Gastrocnemius medialis (tissue), 4 donors: ENCODE results near the gene ZNF541. TPM values are rescaled to one million over a fixed set of nuclear protein-coding genes. Genes with fewer than 3 reads are reported as not detected.

Source experiments
- ATAC-seq, 2 donors: fragments of 150-250 bp; one replicate each; pipeline ENCODE4 v1.9.1; 2016
- DNase-seq, 2 donors: peaks; one replicate each; pipeline ENCODE4 v3.0.0-alpha.2; 2019
- H3K27ac ChIP-seq, 4 donors: fragments of 200-600 bp; sonication (generic); 1 replicate in 1 of 4; 2 replicates in 3 of 4; pipeline ENCODE4 v1.5.1; 2016 to 2018; ENCODE audit warnings: mild to moderate bottlenecking in 2 of 4, moderate library complexity in 1 of 4
- H3K27me3 ChIP-seq, 3 donors: fragments of 200-600 bp; sonication (generic) in 2 of 3; 1 replicate in 1 of 3; 2 replicates in 2 of 3; pipeline versions ENCODE4 v1.5.1 to v1.6.0; 2016 to 2019; ENCODE audit warnings: mild to moderate bottlenecking in 1 of 3, moderate library complexity in 1 of 3
- H3K36me3 ChIP-seq, 2 donors: fragments of 200-600 bp; sonication (generic) in 1 of 2; one replicate each; pipeline ENCODE4 v1.5.1; 2017 to 2018
- H3K4me1 ChIP-seq, 2 donors: fragments of 200-600 bp; sonication (generic) in 1 of 2; one replicate each; pipeline ENCODE4 v1.5.1; 2016 to 2017; ENCODE audit warnings: mild to moderate bottlenecking in 2 of 2
- H3K4me3 ChIP-seq, 4 donors: fragments of 200-600 bp; sonication (generic) in 3 of 4; 1 replicate in 1 of 4; 2 replicates in 3 of 4; pipeline ENCODE4 v1.5.1; 2016 to 2019; ENCODE audit warnings: mild to moderate bottlenecking in 2 of 4
- H3K9me3 ChIP-seq, 3 donors: fragments of 200-600 bp; sonication (generic) in 2 of 3; 1 replicate in 1 of 3; 2 replicates in 2 of 3; pipeline ENCODE4 v1.5.1; 2016 to 2019
- CTCF ChIP-seq, 5 experiments: fragments of 450-650 bp in 3 of 5; fragments of 200-600 bp in 2 of 5; sonication (generic) in 2 of 5; IDR thresholded peaks in 4 of 5; conservative IDR thresholded peaks in 1 of 5; 1 replicate in 4 of 5; 2 replicates in 1 of 5; pipeline ENCODE4 v1.5.1; 2016 to 2019; ENCODE audit warnings: antibody characterized with exemption in 5 of 5, mild to moderate bottlenecking in 3 of 5, moderate library complexity in 3 of 5
- POLR2A ChIP-seq, 2 donors: fragments of 450-650 bp; IDR thresholded peaks; one replicate each; pipeline ENCODE4 v1.6.1; 2017; ENCODE audit warnings: antibody characterized with exemption in 2 of 2, mild to moderate bottlenecking in 2 of 2, moderate library complexity in 2 of 2
- in situ Hi-C, 4 donors: fragments of 200-750 bp; cut with MboI; loops; one replicate each; pipeline versions ENCODE4 v1.15.0 to v1.8.0; 2017; ENCODE audit warnings: low sequenced_read_pairs in 4 of 4
- intact Hi-C: fragments of 100-400 bp; cut with DNase I; formaldehyde crosslinking; loops from one replicate; pipeline ENCODE4 v1.15.1; 2023; ENCODE audit warnings: low total_unique reads
- total RNA-seq, 4 donors: library from RNA; depleted of rRNA; stranded (reverse); fragments of >200 nt; gene quantifications; one replicate each; pipeline versions ENCODE4 v1.1.0 to v1.2.3, GENCODE V29; 2016

The ZNF541 gene
- total RNA-seq, 4 donors from 2014 or later: not detected

- H3K27ac ChIP-seq: no peak overlapping the region
- no peak for ATAC-seq
Observed at GRCh38 chr19:47541518-47541917, 31.4 kb downstream of the ZNF541 start.

GRCh38 chr19:47540748-47541147 is 32.2 kb downstream of the ZNF541 start:
- Histone ChIP-seq H3K4me1 (no peaks in the 10 kb centered on the region), H3K4me3 (no peak overlapping the region), H3K27ac (no peak overlapping the region), H3K36me3 (no peaks in the 10 kb centered on the region), H3K27me3 (peaks cover 13 to 21% (median 16%) of the 10 kb centered on the region in 3 donors), H3K9me3 (no peaks in the 10 kb centered on the region)
- TF ChIP-seq CTCF (IDR thresholded peaks at IDR 0.05 in 4 of 5, conservative IDR thresholded peaks at IDR 0.05 in 1 of 5) (peak in 1 of 5 experiments; percentile 12), POLR2A (IDR thresholded peaks at IDR 0.05) (no peak)
- in situ Hi-C loops: no loop called here
- intact Hi-C loops: no loop called here
- no peak for ATAC-seq
- DNase-seq: no peak

More at GRCh38 chr19:47541518-47541917, 31.4 kb downstream of the ZNF541 start:
- intact Hi-C loops: no loop called here
- TF ChIP-seq POLR2A (IDR thresholded peaks at IDR 0.05) (no peak), CTCF (IDR thresholded peaks at IDR 0.05 in 4 of 5, conservative IDR thresholded peaks at IDR 0.05 in 1 of 5) (no peak)
- Histone ChIP-seq H3K9me3 (no peaks in the 10 kb centered on the region), H3K27me3 (peaks cover 14 to 22% (median 21%) of the 10 kb centered on the region in 3 donors), H3K4me1 (no peaks in the 10 kb centered on the region), H3K4me3 (no peak overlapping the region), H3K36me3 (no peaks in the 10 kb centered on the region)
- no peak for DNase-seq
- in situ Hi-C loops: no loop called here

- no peak for TF ChIP-seq CTCF (IDR thresholded peaks at IDR 0.05 in 4 of 5, conservative IDR thresholded peaks at IDR 0.05 in 1 of 5)
- no peak for TF ChIP-seq POLR2A (IDR thresholded peaks at IDR 0.05)
- Histone ChIP-seq H3K27me3 (peaks cover 4 to 12% (median 7%) of the 10 kb centered on the region in 3 donors), H3K36me3 (no peaks in the 10 kb centered on the region), H3K4me1 (no peaks in the 10 kb centered on the region), H3K4me3 (no peak overlapping the region), H3K9me3 (no peaks in the 10 kb centered on the region), H3K27ac (no peak overlapping the region)
- in situ Hi-C loops: no loop called here
- no peak for DNase-seq
- intact Hi-C loops: no loop called here
- no peak for ATAC-seq
Observed at GRCh38 chr19:47539747-47540311, 33.1 kb downstream of the ZNF541 start.

GRCh38 chr19:47538812-47539211 is 34.1 kb downstream of the ZNF541 start:
- ATAC-seq: no peak
- Histone ChIP-seq H3K27me3 (peaks cover 0 to 2% (median 0%) of the 10 kb centered on the region in 3 donors), H3K27ac (no peak overlapping the region), H3K36me3 (no peaks in the 10 kb centered on the region), H3K4me1 (no peaks in the 10 kb centered on the region), H3K9me3 (no peaks in the 10 kb centered on the region), H3K4me3 (no peak overlapping the region)
- intact Hi-C loops (no loop called here), in situ Hi-C loops (no loop called here)
- TF ChIP-seq POLR2A (IDR thresholded peaks at IDR 0.05) (no peak), CTCF (IDR thresholded peaks at IDR 0.05 in 4 of 5, conservative IDR thresholded peaks at IDR 0.05 in 1 of 5) (no peak)
- DNase-seq: no peak

GRCh38 chr19:47537493-47537892 is 35.5 kb downstream of the ZNF541 start:
- Histone ChIP-seq H3K4me1 (no peaks in the 10 kb centered on the region), H3K4me3 (no peak overlapping the region), H3K27ac (no peak overlapping the region), H3K9me3 (no peaks in the 10 kb centered on the region), H3K27me3 (no peaks in the 10 kb centered on the region), H3K36me3 (no peaks in the 10 kb centered on the region)
- DNase-seq (no peak), ATAC-seq (no peak)
- intact Hi-C loops: no loop called here
- TF ChIP-seq POLR2A (IDR thresholded peaks at IDR 0.05) (no peak), CTCF (IDR thresholded peaks at IDR 0.05 in 4 of 5, conservative IDR thresholded peaks at IDR 0.05 in 1 of 5) (no peak)
- in situ Hi-C loops: no loop called here
